K562 (cell line): ENCODE results near the gene NMRAL1. TPM values are rescaled to one million over a fixed set of nuclear protein-coding genes. Genes with fewer than 3 reads are reported as not detected.

ENCODE experiments used
- BDP1 ChIP-seq: IDR thresholded peaks from 3 replicates; pipeline ENCODE4 v1.6.1; 2011; ENCODE audit not compliant: insufficient read length, insufficient read depth
- BRD4 ChIP-seq: fragments of 200-600 bp; sonication (generic); IDR thresholded peaks from 2 replicates; pipeline ENCODE4 v1.6.1; 2017; ENCODE audit warnings: inconsistent platforms
- CHD4 ChIP-seq: fragments of 200-600 bp; sonication (generic); IDR thresholded peaks from 3 replicates; pipeline ENCODE4 v1.6.1; 2012; ENCODE audit warnings: low read depth, mild to moderate bottlenecking, mixed read lengths, low read length, inconsistent platforms; ENCODE audit not compliant: insufficient read depth, insufficient replicate concordance, poor library complexity, severe bottlenecking
- CLOCK ChIP-seq: fragments of 250-450 bp; sonication (Bioruptor Pico); IDR thresholded peaks from 2 replicates; pipeline ENCODE4 v1.4.0; 2020; ENCODE audit warnings: mild to moderate bottlenecking, moderate library complexity, borderline replicate concordance
- HDAC1 ChIP-seq, 2 experiments: fragments of 450-650 bp; IDR thresholded peaks; 2 replicates each; pipeline ENCODE4 v1.6.1; 2016 to 2017; ENCODE audit warnings: inconsistent platforms in 1 of 2, mild to moderate bottlenecking in 1 of 2, moderate library complexity in 1 of 2
- HDGF ChIP-seq: fragments of 450-650 bp; IDR thresholded peaks from 2 replicates; pipeline ENCODE4 v1.6.1; 2016
- HNRNPK ChIP-seq: fragments of 200-400 bp; formaldehyde crosslinking; IDR thresholded peaks from one replicate; pipeline ENCODE4 v1.6.1; 2018; ENCODE audit warnings: mild to moderate bottlenecking, low read depth, low read length; ENCODE audit not compliant: poor library complexity, severe bottlenecking
- HNRNPLL ChIP-seq: fragments of 200-400 bp; formaldehyde crosslinking; IDR thresholded peaks from 2 replicates; pipeline ENCODE4 v1.6.1; 2017; ENCODE audit warnings: low read length, low read depth, mild to moderate bottlenecking; ENCODE audit not compliant: poor library complexity, severe bottlenecking
- NFE2 ChIP-seq: IDR thresholded peaks from 2 replicates; pipeline ENCODE4 v1.6.1; 2014; ENCODE audit warnings: antibody characterized with exemption, low read depth
- PHF21A ChIP-seq: fragments of 450-650 bp; IDR thresholded peaks from 2 replicates; pipeline ENCODE4 v1.6.1; 2017; ENCODE audit warnings: low read depth, borderline replicate concordance
- RBM34 ChIP-seq: fragments of 200-400 bp; formaldehyde crosslinking; IDR thresholded peaks from 2 replicates; pipeline ENCODE4 v1.6.1; 2018; ENCODE audit warnings: low read length, borderline replicate concordance; ENCODE audit not compliant: insufficient read depth
- SUPT5H ChIP-seq: fragments of 450-650 bp; IDR thresholded peaks from 2 replicates; pipeline ENCODE4 v1.6.1; 2016
- ZNF431 ChIP-seq: sonication (generic); formaldehyde crosslinking; IDR thresholded peaks from 2 replicates; pipeline ENCODE4 v1.8.0; 2022; ENCODE audit warnings: mild to moderate bottlenecking, missing genetic modification reagents
- ZNF507 ChIP-seq: conservative IDR thresholded peaks from 2 replicates; pipeline ENCODE4 v1.6.1; 2017; ENCODE audit warnings: missing genetic modification characterization, missing compliant biosample characterization
- ZNF57 ChIP-seq: fragments of 450-650 bp; formaldehyde crosslinking; IDR thresholded peaks from 2 replicates; pipeline ENCODE4 v1.4.0; 2020; ENCODE audit warnings: mild to moderate bottlenecking, moderate library complexity
- ZNF583 ChIP-seq: fragments of 250-450 bp; sonication (Bioruptor Pico); IDR thresholded peaks from 2 replicates; pipeline ENCODE4 v1.4.0; 2020
- ZNF699 ChIP-seq: fragments of 250-450 bp; sonication (Bioruptor Pico); IDR thresholded peaks from 2 replicates; pipeline ENCODE4 v1.8.0; 2021; ENCODE audit warnings: mild to moderate bottlenecking, moderate library complexity; ENCODE audit not compliant: insufficient replicate concordance
- ZNF764 ChIP-seq: fragments of 250-450 bp; sonication (Bioruptor Pico); IDR thresholded peaks from 2 replicates; pipeline ENCODE4 v1.4.0; 2020; ENCODE audit warnings: low read depth, mild to moderate bottlenecking, moderate library complexity
- polyA plus RNA-seq, 8 experiments: library from polyadenylated mRNA; depleted of rRNA in 4 of 8; stranded (reverse) in 5 of 8; unstranded in 3 of 8; fragments of >200 nt; fragmentation: Nextera tagmentation in 2 of 8; fragmentation: Illumina TruSeq in 1 of 8; extraction: Ambion mirVana in 2 of 8; extraction: Trizol in 1 of 8; gene quantifications; 2 replicates each; pipeline versions ENCODE4 v1.2.1 to v1.2.3, GENCODE V29; 2011 to 2014; ENCODE audit warnings: inconsistent platforms in 1 of 8, missing spikeins in 1 of 8
- total RNA-seq, 7 experiments: library from RNA; depleted of rRNA in 6 of 7; stranded (reverse); fragments of >200 nt in 6 of 7; fragmentation: Illumina TruSeq in 2 of 7; extraction: Trizol in 2 of 7; gene quantifications; 2 replicates each; pipeline versions ENCODE4 v1.2.1 to v1.2.3, GENCODE V29; 2011 to 2021; ENCODE audit warnings: low replicate concordance in 1 of 7
- TF ChIP-seq, protein P1 (sequence below): fragments of 250-450 bp; sonication (Bioruptor Pico); IDR thresholded peaks from 2 replicates; pipeline ENCODE4 v1.4.0; 2020; ENCODE audit warnings: mild to moderate bottlenecking, moderate library complexity
- TF ChIP-seq, protein P2 (sequence below), 3 experiments: fragments of 200-800 bp in 1 of 3; sonication (Bioruptor generic) in 1 of 3; sonication (generic) in 1 of 3; formaldehyde crosslinking in 1 of 3; IDR thresholded peaks; 2 replicates each; pipeline versions ENCODE4 v1.6.1 to v1.8.0; 2016 to 2022; ENCODE audit warnings: mild to moderate bottlenecking in 2 of 3, missing compliant biosample characterization in 2 of 3, missing genetic modification characterization in 2 of 3, missing genetic modification reagents in 1 of 3

Gene NMRAL1
- total and polyA plus RNA-seq, 9 of the 15 experiments (the other 6 are each of a cell fraction or from before 2014, with no cell fraction given): 6.3 to 116 (median 63.2) TPM

DNA sequence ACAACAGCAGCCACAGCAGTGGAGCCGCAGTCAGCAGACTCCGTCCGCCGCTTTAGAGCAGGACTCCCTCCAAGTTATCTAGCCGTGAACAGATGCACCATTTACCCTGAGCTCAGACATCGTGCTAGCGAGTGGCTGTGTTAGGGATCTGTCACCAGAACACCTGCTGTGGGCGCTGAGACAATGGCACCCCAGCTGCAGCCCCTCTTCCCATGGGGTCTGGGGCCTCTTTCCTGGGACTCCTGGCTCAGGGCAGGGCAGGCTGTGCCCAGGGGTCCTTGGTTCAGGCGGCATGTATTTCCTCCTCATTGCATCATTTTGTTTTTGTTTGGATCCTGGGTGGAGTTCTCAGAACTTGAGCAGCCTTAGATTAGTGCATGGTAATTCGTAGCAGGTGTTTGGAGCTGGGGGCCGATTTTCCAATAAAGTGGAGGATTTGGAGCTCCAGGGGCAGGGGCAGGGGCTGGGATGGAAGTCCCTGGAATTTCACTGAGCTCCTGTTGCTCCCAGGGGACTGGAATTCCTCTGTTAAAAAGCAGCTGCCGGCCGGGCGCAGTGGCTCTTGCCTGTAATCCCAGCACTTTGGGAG, 23.4 kb downstream of the NMRAL1 start (continued):
- TF ChIP-seq, protein P1, sequence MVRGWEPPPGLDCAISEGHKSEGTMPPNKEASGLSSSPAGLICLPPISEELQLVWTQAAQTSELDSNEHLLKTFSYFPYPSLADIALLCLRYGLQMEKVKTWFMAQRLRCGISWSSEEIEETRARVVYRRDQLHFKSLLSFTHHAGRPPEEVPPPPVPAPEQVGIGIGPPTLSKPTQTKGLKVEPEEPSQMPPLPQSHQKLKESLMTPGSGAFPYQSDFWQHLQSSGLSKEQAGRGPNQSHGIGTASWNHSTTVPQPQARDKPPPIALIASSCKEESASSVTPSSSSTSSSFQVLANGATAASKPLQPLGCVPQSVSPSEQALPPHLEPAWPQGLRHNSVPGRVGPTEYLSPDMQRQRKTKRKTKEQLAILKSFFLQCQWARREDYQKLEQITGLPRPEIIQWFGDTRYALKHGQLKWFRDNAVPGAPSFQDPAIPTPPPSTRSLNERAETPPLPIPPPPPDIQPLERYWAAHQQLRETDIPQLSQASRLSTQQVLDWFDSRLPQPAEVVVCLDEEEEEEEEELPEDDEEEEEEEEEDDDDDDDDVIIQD: peak; percentile 90
- TF ChIP-seq, protein P2, sequence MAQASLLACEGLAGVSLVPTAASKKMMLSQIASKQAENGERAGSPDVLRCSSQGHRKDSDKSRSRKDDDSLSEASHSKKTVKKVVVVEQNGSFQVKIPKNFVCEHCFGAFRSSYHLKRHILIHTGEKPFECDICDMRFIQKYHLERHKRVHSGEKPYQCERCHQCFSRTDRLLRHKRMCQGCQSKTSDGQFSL (CRISPR knock-in tag; IDR thresholded peaks at IDR 0.05): no peak
- TF ChIP-seq, protein P2 (tag; IDR thresholded peaks at IDR 0.05): peak in 1 of 2 experiments; percentile 74; a peak in 1 of 4 replicates
- TF ChIP-seq ZNF57 (CRISPR knock-in tag) (no peak), ZNF583 (CRISPR knock-in tag) (peak; percentile 95), ZNF699 (no peak), PHF21A (no peak), RBM34 (no peak), HDAC1 (IDR thresholded peaks at IDR 0.05) (no peak), HDGF (no peak), CLOCK (no peak), HNRNPLL (no peak), ZNF764 (no peak), BDP1 (no peak), NFE2 (no peak), ZNF507 (no peak), CHD4 (no peak), ZNF431 (CRISPR knock-in tag) (no peak), HNRNPK (no peak), BRD4 (no peak), SUPT5H (no peak)
